Measurements from ENCODE around the gene RAB11B.
"Not testable (repeated sequence)": the region's sequence is repeated elsewhere in the genome, so short reads cannot be mapped to it uniquely, and the experiment has no call there.

RAB11B gene

DNA sequence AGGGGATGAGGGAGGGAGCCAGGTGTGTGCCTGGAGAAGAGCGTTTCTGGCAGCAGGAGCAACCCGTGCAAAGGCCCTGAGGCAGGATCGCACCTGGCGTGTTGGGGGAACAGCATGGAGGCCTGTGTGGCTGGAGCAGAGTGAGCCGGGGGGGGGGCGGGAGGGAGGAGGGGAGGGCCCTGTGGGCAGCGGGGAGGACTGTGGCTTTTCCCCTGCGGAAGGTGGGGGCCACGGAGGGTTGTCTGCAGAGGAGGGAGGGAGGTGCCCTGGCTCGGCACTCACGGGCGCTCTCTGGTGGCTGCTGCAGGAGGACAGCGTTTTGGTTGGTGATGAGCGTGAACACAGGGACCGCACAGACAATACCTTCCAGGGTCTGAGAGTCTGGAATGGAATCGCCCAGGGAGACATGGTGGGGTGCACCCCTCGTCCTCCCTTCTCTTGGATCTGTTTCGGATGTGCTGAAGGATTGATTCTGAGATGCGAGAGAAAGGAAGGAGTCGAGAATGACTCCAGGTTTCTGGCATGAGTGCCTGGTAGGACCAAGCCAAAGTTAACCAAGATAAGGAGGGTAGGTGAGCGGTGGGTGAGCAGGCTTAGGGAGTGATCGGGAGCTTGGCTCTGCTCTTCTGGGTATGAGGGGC is 6.5 kb downstream of the RAB11B start:
- DNase-seq, result peak; percentile 66

DNA sequence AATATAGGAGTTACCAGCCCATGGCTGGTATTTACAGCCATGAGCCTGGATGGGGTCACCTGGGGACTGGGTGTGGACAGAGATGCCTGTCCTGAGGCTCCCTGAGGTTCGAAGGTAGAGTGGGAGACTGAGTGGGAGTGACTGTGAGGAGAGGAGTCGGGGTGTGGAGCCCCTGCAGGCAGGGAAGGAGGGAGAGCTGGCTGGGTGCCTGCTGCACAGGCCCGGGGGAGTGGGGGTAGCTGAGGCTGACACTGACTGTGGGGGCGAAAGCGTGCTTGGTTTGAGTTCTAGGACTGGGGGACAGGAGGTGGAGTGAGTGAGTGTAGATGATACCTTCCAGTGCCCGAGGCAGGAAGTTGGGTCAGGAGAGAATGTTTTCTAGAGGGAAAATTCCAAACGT is 7.1 kb downstream of the RAB11B start:
- DNase-seq, result no peak

DNA sequence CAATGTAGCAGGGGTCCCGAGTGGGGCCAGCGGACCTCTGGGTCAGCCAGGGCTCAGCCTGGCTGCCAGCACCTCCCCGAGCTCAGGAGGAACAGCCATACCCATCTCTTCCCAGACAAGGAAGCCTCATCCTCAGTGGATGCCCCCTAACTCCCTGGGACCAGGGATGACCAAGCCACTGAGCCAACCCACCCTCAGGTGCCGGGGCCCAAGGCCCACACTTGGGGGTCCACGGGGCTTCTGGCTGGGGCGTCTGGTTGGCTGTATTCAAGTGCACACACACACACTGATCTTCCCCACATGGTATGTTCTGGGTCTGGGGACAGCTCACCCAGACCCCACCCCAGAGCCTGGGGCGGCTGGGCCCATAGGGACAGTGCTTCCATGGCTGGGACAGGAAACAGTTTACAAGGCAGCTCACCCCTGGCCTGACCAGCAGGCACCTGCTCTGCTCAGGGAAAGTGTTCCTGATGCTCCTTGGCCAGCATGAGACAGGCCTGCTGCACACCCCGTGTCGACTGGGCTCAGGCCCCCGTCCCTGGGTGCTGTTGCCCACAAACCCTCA is 7.7 kb downstream of the RAB11B start:
- DNase-seq, result no peak

DNA sequence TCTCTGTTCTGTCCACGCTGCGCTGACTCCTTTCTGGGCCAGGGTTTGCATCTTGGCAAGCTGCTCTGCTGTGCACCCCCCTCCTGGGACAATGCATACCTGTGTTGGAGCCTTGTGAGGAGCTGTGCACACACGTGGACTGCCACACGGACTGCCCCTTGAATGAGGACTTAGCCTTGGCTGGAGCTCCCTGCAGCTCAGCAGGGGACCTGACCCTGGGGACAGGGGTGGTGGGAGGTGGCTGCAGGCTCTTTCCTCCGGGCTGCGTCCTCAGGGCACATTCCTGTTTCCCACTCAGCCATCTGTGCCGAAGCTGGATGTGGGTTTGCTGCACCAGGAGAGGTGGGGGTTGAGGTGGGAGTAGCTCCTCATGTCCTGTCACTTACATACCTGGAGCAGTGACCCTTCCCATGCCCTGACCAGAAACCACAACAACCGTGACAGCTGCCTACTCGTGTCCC is 8.2 kb downstream of the RAB11B start:
- DNase-seq, result no peak

DNA sequence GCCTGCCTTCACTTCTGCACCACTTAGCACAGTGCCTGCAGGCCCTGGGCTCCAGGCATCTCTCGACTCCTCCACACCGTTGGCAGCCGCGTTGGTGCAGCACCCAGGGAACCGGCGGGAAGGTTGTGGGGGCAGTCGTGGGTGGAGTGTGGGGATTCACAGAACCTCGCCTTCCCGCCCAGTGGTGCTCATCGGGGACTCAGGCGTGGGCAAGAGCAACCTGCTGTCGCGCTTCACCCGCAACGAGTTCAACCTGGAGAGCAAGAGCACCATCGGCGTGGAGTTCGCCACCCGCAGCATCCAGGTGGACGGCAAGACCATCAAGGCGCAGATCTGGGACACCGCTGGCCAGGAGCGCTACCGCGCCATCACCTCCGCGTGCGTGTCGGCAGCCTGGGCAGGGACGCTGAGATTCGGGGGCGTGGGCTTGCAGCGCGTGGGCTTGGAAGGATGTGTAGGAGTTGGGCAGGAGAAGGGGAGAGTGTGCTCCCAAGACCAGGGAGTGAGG is 9.6 kb downstream of the RAB11B start:
- DNase-seq, result no peak

DNA sequence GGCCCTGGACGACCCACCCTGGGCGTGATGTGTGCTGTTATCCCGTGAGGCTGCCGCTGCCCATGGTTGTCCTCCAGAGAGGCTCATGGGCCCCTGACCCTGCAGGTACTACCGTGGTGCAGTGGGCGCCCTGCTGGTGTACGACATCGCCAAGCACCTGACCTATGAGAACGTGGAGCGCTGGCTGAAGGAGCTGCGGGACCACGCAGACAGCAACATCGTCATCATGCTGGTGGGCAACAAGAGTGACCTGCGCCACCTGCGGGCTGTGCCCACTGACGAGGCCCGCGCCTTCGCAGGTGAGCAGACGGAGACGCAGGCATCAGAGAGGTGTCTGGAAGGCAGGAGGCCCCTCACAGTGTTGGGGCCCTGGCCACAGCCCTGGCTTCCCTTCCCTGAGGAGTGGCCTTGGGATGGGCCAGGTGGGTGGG is 11.8 kb downstream of the RAB11B start:
- no peak for DNase-seq

DNA sequence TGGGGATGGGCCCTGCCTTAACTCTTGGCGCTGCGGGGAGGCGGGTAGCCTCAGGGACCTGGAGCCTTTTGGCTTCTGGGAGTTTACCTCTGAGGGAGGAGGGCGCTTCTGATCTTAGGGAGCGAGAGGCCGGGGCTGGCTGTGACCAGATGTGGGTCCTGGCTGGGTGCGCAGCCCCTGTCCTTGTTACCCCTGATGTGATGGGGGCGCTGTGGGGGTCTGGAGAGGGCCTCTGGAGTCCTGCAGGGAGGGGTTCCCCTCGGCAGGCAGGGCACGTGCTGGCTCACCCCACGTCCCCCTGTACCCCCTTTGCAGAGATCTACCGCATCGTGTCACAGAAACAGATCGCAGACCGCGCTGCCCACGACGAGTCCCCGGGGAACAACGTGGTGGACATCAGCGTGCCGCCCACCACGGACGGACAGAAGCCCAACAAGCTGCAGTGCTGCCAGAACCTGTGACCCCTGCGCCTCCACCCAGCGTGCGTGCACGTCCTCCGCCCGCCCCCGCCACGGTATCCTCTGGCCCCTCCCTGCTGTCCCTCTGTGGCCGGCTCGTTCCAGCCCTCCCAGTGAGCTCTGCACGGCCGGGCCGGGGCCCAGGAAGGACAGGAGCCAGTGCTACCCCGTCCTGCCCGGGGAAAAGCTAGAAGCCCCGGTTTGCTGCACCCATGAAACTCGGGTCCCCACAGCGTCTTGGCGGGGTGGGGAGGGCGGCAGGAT is 13.1 kb downstream of the RAB11B start:
- DNase-seq, result no peak

DNA sequence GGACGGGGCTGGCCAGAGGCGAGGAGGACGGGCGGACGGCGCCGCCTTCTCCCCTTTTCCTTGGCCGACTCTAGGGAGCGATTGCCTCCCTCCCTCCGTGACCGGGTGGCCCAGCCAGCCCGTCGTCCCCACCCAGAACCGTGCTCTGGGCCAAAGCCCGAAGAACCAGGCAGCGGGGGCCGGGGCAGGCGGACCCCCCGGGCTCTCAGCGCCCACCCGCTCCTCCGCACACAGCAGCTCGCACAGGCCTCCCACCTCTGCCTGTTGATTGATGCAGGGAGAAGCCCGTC is 13.6 kb downstream of the RAB11B start:
- no peak for DNase-seq

DNA sequence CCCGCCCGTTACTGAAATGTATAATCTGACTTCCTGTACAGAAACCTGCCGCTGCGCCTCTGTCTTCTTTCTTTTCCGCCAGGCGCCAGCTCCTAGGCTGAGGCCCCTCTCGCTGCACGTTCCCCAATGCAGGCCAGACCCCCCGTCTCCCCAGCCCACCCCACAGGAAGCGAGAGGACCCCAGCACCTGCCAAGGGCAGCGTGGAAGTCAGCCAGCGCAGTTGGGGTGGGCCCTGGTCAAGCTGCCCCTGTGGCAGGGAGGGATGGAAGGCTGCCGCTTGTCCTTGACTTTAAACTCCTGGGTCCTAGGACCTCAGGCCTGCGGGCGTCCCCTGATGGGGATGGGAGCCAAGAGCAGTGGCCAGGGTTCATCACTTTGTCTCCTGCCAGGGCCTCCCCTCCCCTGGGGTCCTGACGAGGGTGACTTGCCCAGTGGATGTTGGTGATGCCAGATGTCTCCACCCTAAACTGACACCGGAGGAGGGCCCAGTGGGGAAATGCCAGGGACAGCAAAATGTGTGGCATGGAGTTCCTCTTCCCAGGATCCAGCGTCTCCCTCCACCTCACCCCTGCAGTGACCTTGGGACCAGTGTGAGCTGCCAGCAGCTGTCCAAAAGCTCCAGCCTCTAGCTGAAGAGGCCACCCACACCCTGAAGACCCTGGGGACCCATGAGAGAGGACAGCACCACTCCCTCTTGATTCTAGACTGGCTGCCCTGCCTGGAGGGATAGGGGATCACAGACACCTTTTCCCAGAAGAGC is 14.4 kb downstream of the RAB11B start:
- no peak for DNase-seq

DNA sequence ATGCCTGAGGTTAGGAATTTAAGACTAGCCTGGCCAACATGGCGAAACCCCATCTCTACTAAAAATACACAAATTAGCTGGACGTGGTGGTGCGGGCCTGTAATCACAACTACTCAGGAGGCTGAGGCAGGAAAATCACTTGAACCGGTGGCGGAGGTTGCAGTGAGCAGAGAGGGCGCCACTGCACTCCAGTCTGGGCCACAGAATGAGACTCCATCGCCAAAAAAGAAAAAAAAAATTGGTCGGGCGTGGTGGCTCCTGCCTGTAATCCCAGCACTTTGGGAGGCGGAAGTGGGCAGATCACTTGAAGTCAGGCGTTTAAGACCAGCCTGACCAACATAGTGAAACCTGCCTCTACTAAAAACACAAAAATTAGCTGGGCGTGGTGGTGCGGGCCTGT is 20.6 kb downstream of the RAB11B start:
- DNase-seq, result not testable (repeated sequence)

DNA sequence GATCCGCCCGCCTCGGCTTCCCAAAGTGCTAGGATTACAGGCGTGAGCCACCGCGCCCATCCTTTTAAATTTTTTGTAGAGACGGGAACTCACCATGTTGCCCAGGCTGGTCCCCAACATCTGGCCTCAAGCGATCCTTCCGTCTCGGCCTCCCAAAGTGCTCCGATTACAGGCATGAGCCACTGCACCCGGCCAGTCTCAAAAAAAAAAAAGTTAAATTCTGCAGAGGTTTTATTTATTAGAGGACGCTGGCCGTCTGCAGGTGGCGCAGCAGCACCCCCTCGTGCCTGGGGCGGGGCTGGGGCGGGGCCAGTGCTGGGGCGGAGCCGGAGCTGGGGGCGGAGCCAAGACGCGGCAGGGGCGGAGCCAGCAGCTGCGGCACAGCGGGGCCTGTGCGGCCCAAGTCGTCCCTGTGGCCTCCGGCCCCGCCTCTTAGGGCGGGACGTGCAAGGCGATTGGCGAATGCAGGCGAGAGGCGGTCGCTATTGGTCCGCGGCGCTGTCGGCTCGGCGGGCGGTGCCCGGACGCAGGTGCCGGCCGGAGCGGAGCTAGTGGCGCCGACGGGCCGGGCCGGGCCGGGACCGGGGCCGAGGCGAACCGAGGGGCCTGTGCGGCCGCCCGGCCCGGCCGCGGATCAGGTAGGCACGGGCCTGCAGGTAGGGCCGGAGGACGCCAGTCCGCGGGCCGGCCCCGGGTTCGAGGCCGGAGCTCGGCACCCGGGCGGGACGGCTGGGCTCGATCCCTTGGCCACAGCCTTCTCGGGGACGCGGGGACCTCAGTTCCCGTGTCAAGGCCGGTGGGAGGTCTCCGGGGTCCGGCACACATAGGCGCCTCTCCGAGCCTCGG is 22.8 kb downstream of the RAB11B start, which contains the start of gene MARCHF2:
Gene MARCHF2 (plus strand): TSS at position 523 of the 846 bp plus-strand sequence. CDS start 8,536 bp downstream, outside the sequence.
- peak; percentile 67 for DNase-seq

DNA sequence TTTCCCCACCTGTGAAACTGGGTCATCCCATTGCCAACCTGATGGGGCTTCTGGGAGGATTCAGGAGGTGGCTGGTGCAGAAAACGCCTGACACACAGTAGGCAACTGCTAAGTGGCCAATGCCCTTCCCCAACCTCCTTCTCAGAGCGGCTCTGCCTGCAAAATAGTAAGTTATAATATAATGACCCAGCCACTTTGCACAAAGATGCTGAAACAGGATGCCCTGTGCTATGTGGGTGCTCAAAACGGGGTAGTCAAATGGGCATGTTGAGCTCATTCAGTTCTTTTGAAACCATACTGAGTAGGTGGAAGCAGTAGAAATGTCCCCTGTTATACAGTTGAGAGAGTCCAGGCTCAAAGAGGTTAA is 23.5 kb downstream of the RAB11B start:
- DNase-seq, result no peak

DNA sequence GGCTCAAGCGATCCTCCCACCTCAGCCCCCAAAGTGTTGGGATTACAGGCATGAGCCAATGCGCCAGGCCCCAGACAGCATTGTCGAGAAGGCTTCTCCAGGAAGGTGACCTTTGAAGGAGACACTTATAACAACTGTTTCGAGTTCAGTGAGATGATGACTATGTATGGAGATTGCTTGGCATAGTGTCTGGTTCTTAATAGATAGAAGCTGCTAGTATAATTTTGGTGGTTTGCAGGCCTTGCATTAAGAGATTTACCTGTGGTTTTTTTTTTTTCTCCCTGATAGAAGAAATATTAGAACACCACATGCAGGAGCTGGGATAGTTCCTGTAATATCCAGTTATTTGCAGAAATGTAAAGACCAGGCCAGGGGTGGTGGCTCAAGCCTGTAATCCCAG is 26.6 kb downstream of the RAB11B start:
- no peak for DNase-seq

DNA sequence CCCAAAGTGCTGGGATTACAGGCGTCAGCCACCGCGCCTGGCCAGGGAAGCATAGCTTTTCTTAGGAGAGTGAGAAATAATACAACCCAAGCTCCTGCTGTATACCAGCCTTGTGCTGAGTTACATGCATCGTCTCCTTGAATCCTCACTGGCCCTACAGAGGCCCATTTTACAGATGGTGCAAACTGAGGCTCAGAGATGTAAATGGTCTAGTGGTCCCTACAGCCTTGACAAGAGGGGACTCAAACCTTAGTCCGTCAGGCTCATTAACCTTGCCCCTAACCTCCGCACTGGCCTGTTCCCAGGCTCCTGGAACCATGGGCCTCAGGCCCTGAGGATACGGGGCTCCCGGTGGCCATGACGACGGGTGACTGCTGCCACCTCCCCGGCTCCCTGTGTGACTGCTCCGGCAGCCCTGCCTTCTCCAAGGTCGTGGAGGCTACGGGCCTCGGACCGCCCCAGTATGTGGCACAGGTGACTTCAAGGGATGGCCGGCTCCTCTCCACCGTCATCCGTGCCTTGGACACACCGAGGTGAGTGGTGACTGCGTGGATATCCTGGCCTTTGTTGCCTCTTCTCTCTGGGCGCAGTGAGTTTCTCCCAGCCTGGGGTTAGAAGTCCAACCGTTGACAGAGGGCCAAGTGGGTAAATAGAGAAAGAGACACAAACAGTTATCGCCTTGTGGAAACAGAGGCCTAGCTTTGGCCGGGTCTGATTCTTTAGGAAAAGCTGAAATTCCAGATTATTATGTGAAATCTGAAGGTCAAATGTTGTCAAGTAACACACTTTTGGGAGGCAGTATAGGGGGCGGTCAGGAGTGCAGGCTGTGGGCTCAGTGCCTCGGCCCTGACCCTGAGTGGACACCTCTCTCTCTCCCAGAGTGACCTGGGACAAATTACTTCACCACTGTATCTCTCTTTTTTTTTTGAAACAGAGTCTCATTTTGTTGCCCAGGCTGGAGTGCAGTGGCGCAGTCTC is 31.6 kb downstream of the RAB11B start:
- no peak for DNase-seq

DNA sequence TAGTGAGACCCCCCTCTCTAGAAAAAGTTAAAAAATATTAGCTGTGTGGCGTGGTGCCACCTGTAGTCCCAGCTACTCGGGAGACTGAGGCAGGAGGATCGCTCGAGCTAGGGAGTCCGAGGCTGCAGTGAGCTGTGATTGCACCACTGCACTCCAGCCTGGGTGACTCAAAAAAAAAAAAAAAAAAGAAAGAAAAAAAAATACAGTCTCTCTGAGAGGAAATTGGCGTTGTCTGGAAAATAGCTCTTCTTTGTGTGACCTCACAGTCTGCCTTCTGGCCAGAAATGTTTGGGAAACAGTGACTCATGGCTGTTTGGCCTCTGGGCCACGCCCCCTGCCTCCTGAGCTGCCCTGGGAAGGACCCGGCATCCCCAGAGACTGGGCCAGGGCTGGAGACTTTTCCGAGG is 33.7 kb downstream of the RAB11B start:
- DNase-seq, result no peak

DNA sequence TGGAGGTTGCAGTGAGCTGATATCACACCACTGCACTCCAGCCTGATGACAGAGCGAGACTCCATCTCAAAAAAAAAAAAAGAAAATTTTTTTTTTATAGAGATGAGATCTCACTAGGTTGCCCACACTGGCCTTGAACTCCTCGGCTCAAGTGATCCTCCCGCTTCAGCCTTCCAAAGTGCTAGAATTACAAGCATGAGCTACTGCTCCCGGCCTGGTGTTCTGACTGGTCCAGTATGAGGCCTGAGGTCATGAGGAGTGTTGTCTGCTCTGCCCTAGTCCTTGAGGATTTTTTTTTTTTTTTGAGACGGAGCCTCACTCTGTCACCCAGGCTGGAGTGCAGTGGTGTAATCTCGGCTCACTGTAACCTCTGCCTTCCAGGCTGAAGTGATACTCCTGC is 35.2 kb downstream of the RAB11B start:
- not testable (repeated sequence) for DNase-seq

DNA sequence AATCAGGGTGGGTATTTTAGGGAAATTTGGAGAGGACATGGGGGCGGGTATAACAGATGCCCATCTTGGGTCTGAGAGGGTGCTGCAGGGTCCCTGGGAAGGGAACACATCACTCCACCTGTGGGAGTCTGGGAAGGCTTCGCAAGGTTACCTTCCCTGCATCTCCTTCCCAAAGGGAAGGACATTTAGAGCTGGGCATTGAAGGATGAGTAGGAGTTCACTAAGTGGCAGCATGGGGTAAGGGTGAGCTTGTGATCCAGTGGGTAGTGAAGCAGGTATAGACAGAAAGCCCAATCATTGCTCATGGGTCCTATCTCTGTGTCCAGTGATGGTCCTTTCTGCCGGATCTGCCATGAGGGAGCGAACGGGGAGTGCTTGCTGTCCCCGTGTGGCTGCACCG is 36.1 kb downstream of the RAB11B start:
- DNase-seq, result no peak

DNA sequence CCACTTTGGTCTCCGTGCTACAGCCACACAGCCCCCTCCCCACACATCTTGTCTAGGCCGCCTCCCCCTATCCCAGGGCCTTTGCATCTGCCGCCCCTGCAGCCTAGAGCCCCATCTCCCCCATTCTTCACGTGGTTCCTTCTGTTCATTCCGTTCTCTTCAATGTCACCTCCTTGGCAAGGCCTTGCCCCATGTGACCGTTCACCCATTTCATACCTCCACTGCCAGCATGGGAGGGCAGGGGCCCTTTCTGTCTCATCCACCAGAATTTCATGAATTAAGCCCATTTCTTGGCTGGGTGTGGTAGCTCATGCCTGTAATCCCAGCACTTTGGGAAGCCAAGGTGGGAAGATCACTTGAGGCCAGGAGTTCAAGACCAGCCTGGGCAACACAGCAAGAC is 38.9 kb downstream of the RAB11B start:
- DNase-seq, result no peak

DNA sequence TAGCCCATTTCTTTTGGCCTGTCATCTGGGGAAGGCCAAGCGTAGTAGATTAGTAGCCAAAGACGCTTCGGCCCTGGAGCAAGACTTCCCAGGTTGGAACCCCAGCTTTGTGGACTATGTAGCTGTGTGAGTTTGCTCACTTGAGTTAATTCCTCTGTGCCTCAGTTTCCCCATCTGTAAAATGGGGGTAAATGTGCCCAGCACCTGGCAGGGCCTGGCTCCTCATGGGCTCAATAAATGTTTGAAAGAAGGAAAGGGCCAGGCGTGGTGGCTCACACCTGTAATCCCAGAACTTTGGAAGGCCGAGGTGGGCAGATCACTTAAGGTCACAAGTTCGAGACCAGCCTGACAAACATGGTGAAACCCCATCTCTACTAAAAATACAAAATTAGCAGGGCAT is 39.7 kb downstream of the RAB11B start:
- DNase-seq, result no peak

DNA sequence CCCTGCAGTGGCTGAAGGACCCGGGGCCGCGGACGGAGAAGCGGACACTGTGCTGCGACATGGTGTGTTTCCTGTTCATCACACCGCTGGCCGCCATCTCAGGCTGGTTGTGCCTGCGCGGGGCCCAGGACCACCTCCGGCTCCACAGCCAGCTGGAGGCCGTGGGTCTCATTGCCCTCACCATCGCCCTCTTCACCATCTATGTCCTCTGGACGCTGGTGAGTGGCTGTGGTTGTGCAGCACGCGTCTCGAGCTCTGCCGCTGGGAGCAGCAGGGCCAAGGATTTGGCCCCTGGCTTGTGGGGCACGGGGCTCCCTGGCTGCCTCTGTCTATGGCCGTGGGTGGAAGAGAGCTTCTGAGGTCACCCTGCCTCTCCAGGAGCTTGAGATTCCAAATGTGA is 40.5 kb downstream of the RAB11B start:
- DNase-seq, result no peak

DNA sequence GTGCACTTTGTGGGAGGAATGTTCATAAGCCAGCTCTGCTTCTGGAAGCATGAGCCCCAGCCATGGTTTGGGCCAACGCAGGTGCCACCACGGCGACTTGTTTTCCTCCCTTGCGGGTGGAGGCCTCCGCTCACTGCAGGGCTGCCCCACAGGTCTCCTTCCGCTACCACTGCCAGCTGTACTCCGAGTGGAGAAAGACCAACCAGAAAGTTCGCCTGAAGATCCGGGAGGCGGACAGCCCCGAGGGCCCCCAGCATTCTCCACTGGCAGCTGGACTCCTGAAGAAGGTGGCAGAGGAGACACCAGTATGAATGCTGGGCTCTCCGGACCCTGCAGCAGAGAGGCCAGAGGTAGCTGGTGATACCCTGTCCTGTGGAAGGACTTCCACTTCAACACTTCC is 48.1 kb downstream of the RAB11B start:
- DNase-seq, result no peak

Data from 8988T (cell line).